Right lobe of liver (tissue), 4 donors: ENCODE measurements around the gene PTPRN2.

Experiments used
- POLR2A ChIP-seq: fragments of 450-650 bp; IDR thresholded peaks from one replicate; pipeline ENCODE4 v1.6.1; 2017; ENCODE audit warnings: antibody characterized with exemption, mild to moderate bottlenecking
- TF ChIP-seq, protein P1 (sequence below), 4 donors: fragments of 200-600 bp in 3 of 4; fragments of 450-650 bp in 1 of 4; IDR thresholded peaks; one replicate each; pipeline versions ENCODE4 v1.5.1 to v1.8.0; 2016 to 2022; ENCODE audit warnings: antibody characterized with exemption in 4 of 4, mild to moderate bottlenecking in 2 of 4
- donor health status: DM: no; HTN: no; CAD: no.
- donor health status: DM: no; HTN: no; CAD: no.
- donor health status: DM: no; HTN: yes; CAD: no.

DNA sequence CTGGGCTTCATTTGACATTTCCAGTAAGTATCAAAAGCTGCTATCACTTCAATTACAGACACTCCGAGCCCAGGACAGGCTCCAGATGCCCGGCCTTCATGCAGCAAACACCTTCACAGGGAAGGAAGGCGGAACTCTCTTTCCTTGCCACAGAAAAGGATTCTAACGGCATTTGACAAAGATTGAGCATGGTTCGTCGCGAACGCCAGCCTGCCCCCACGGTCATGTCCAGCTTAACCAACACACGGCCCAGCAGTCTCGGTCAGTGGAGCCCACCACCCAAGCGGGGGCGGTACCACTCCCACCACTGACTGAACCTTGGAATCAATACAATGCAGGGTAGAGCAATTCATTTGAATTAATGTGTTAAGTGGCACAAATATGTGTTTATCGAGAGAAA, 643.6 kb downstream of the PTPRN2 start:
- TF ChIP-seq, protein P1, sequence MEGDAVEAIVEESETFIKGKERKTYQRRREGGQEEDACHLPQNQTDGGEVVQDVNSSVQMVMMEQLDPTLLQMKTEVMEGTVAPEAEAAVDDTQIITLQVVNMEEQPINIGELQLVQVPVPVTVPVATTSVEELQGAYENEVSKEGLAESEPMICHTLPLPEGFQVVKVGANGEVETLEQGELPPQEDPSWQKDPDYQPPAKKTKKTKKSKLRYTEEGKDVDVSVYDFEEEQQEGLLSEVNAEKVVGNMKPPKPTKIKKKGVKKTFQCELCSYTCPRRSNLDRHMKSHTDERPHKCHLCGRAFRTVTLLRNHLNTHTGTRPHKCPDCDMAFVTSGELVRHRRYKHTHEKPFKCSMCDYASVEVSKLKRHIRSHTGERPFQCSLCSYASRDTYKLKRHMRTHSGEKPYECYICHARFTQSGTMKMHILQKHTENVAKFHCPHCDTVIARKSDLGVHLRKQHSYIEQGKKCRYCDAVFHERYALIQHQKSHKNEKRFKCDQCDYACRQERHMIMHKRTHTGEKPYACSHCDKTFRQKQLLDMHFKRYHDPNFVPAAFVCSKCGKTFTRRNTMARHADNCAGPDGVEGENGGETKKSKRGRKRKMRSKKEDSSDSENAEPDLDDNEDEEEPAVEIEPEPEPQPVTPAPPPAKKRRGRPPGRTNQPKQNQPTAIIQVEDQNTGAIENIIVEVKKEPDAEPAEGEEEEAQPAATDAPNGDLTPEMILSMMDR (IDR thresholded peaks at IDR 0.05), result no peak
- no peak for TF ChIP-seq POLR2A
